Muscle of back (tissue), 11 donors: Measurements from ENCODE around the gene MICOS13. TPM values are rescaled to one million over a fixed set of nuclear protein-coding genes. Genes with fewer than 3 reads are reported as not detected.
"Not testable (repeated sequence)": the region's sequence is repeated elsewhere in the genome, so short reads cannot be mapped to it uniquely, and the experiment has no call there.

Source experiments
- DNase-seq, 3 donors: peaks; one replicate each; pipeline versions ENCODE4 v3.0.0 to v3.0.0-alpha.2; 2013
- polyA plus RNA-seq, 10 donors: library from polyadenylated mRNA; unstranded; fragments of 120-200 nt; gene quantifications; one replicate each; pipeline ENCODE4 v1.2.1, GENCODE V29; 2013; ENCODE audit not compliant: insufficient read length in 10 of 10

MICOS13 gene
- polyA plus RNA-seq, 10 donors: 63.9 to 112 (median 74.4) TPM

- DNase-seq: no peak
Observed at GRCh38 chr19:5703819-5704818, 23.8 kb upstream of the MICOS13 start.

- DNase-seq: not testable (repeated sequence)
Observed at GRCh38 chr19:5702053-5702410, 21.7 kb upstream of the MICOS13 start.

GRCh38 chr19:5700455-5701092, 20.3 kb upstream of the MICOS13 start:
- no peak for DNase-seq

GRCh38 chr19:5698635-5699422, 18.5 kb upstream of the MICOS13 start:
- no peak for DNase-seq

GRCh38 chr19:5697890-5698634, 17.7 kb upstream of the MICOS13 start:
- DNase-seq: no peak

GRCh38 chr19:5697022-5697889, 16.9 kb upstream of the MICOS13 start:
- peak in 1 of 3 donors; percentile 7 for DNase-seq

GRCh38 chr19:5696196-5697021, 16.1 kb upstream of the MICOS13 start:
- DNase-seq: no peak

- DNase-seq: peak in 1 of 3 donors; percentile 29
Observed at GRCh38 chr19:5695649-5696195, 15.4 kb upstream of the MICOS13 start.

GRCh38 chr19:5694956-5695648, 14.8 kb upstream of the MICOS13 start:
- no peak for DNase-seq

- DNase-seq: no peak
Observed at GRCh38 chr19:5694167-5694955, 14.0 kb upstream of the MICOS13 start.

GRCh38 chr19:5693195-5694166, 13.2 kb upstream of the MICOS13 start:
- DNase-seq: peak in 1 of 3 donors; percentile 52

- DNase-seq: no peak
Observed at GRCh38 chr19:5692723-5693194, 12.4 kb upstream of the MICOS13 start.

GRCh38 chr19:5691822-5692722, 11.8 kb upstream of the MICOS13 start:
- no peak for DNase-seq

GRCh38 chr19:5690955-5691821, 10.9 kb upstream of the MICOS13 start:
- peak; percentile 38 to 85 (median 67) for DNase-seq
